NB4 (cell line): ENCODE data around the gene COG5.

ENCODE experiments used
- CTCF ChIP-seq: IDR thresholded peaks from one replicate; pipeline ENCODE4 v1.5.1; 2012; ENCODE audit warnings: low read depth, low read length
- MAX ChIP-seq: IDR thresholded peaks from 2 replicates; pipeline ENCODE4 v1.6.1; 2011; ENCODE audit warnings: low read depth, low read length
- POLR2A ChIP-seq: IDR thresholded peaks from 2 replicates; pipeline ENCODE4 v1.6.1; 2011; ENCODE audit warnings: mild to moderate bottlenecking; ENCODE audit not compliant: insufficient read length; ENCODE audit errors: extremely low read depth

GRCh38 chr7:107264723-107265122 is 299.0 kb downstream of the COG5 start:
- TF ChIP-seq CTCF (no peak), MAX (no peak), POLR2A (no peak)
